ENCODE results near the gene RPS4Y1.
"Not testable (repeated sequence)": the region's sequence is repeated elsewhere in the genome, so short reads cannot be mapped to it uniquely, and the experiment has no call there.

The RPS4Y1 gene

GRCh38 chrY:2841471-2841893 lies at the start of gene RPS4Y1:
RPS4Y1 (plus strand) TSS chrY:2841602; CDS start chrY:2841625, 23 bp downstream.
- no peak for DNase-seq

- no peak for DNase-seq
These were observed 44.4 kb upstream of the RPS4Y1 start for GRCh38 chrY:2796977-2797523.

- DNase-seq: no peak
These were observed 43.4 kb upstream of the RPS4Y1 start for GRCh38 chrY:2797991-2798390.

- no peak for DNase-seq
These were observed 41.2 kb upstream of the RPS4Y1 start for GRCh38 chrY:2800246-2800645.

GRCh38 chrY:2817146-2817896 lies 24.1 kb upstream of the RPS4Y1 start:
- not testable (repeated sequence) for DNase-seq

- DNase-seq: no peak
These were observed 16.9 kb upstream of the RPS4Y1 start for GRCh38 chrY:2824471-2824870.

GRCh38 chrY:2828497-2828896 lies 12.9 kb upstream of the RPS4Y1 start:
- no peak for DNase-seq

- no peak for DNase-seq
These were observed 6.2 kb upstream of the RPS4Y1 start for GRCh38 chrY:2835230-2835629.

- DNase-seq: no peak
These were observed 4.3 kb upstream of the RPS4Y1 start for GRCh38 chrY:2837078-2837477.

GRCh38 chrY:2837932-2838331 lies 3.5 kb upstream of the RPS4Y1 start:
- no peak for DNase-seq

- no peak for DNase-seq
These were observed 5.4 kb downstream of the RPS4Y1 start for GRCh38 chrY:2846791-2847190.

- no peak for DNase-seq
These were observed 7.0 kb downstream of the RPS4Y1 start for GRCh38 chrY:2848384-2848783.

- DNase-seq: no peak
These were observed 8.0 kb downstream of the RPS4Y1 start for GRCh38 chrY:2849368-2849767.

- no peak for DNase-seq
These were observed 12.9 kb downstream of the RPS4Y1 start for GRCh38 chrY:2854145-2854774.

GRCh38 chrY:2857068-2857467 lies 15.7 kb downstream of the RPS4Y1 start:
- no peak for DNase-seq

GRCh38 chrY:2857686-2858085 lies 16.3 kb downstream of the RPS4Y1 start:
- no peak for DNase-seq

- no peak for DNase-seq
These were observed 18.4 kb downstream of the RPS4Y1 start for GRCh38 chrY:2859782-2860181.

- no peak for DNase-seq
These were observed 19.1 kb downstream of the RPS4Y1 start for GRCh38 chrY:2860511-2860910.

- DNase-seq: no peak
These were observed 25.2 kb downstream of the RPS4Y1 start for GRCh38 chrY:2866581-2866980.

- no peak for DNase-seq
These were observed 26.1 kb downstream of the RPS4Y1 start for GRCh38 chrY:2867469-2867868.

- no peak for DNase-seq
These were observed 26.7 kb downstream of the RPS4Y1 start for GRCh38 chrY:2868035-2868607.

GRCh38 chrY:2872234-2872633 lies 30.8 kb downstream of the RPS4Y1 start:
- not testable (repeated sequence) for DNase-seq

- no peak for DNase-seq
These were observed 32.8 kb downstream of the RPS4Y1 start for GRCh38 chrY:2874211-2874610.

GRCh38 chrY:2883561-2883960 lies 42.2 kb downstream of the RPS4Y1 start:
- no peak for DNase-seq

Data from NCI-H1105 (cell line).